ENCODE measurements around the gene DST.

DST gene

GRCh38 chr6:56690519-56691285 is 48.0 kb upstream of the DST start:
- Histone ChIP-seq H3K27ac (replicated peaks) (no peak overlapping the region), H3K4me3 (replicated peaks; ENCODE audit: insufficient read depth, low read length) (no peak overlapping the region), H3K27me3 (ENCODE audit: insufficient read depth, poor library complexity, severe bottlenecking) (no peaks in the 10 kb centered on the region)
- TF ChIP-seq REST (IDR thresholded peaks at IDR 0.05; ENCODE audit: insufficient replicate concordance, low read depth) (no peak), GABPA (IDR thresholded peaks at IDR 0.05; ENCODE audit: low read depth) (no peak), SPI1 (IDR thresholded peaks at IDR 0.05; ENCODE audit: borderline replicate concordance, low read depth) (no peak), CTCF (IDR thresholded peaks at IDR 0.05; ENCODE audit: insufficient read depth, low read length) (no peak), POLR2AphosphoS5 (IDR thresholded peaks at IDR 0.05; ENCODE audit: low read depth) (no peak)
- DNase-seq (ENCODE audit: low read depth in 1 of 2, low spot score in 1 of 2) = no peak

DNA sequence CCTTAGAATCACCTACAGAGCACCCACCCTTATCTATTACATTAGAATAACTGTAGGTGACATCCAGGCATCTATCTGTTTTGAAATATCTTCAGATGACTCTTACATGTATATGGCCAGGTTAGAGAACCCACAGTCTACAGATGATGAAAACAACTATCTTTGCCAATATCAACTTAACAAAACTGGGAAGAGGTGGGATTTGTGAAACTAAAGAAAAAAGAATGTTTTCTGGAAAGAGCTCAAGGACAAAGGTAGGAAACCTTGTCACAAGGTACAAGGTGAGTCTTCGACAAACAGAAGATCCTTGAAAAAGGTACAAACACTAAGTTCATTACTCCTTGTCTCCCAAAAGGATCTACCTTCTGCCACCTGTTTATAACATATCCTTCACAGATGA is 47.0 kb upstream of the DST start:
- TF ChIP-seq SPI1 (IDR thresholded peaks at IDR 0.05; ENCODE audit: borderline replicate concordance, low read depth) (no peak), REST (IDR thresholded peaks at IDR 0.05; ENCODE audit: insufficient replicate concordance, low read depth) (no peak), CTCF (IDR thresholded peaks at IDR 0.05; ENCODE audit: insufficient read depth, low read length) (no peak), POLR2AphosphoS5 (IDR thresholded peaks at IDR 0.05; ENCODE audit: low read depth) (no peak), GABPA (IDR thresholded peaks at IDR 0.05; ENCODE audit: low read depth) (no peak)
- DNase-seq (ENCODE audit: low read depth in 1 of 2, low spot score in 1 of 2) = no peak
- Histone ChIP-seq H3K4me3 (replicated peaks; ENCODE audit: insufficient read depth, low read length) (no peak overlapping the region), H3K27me3 (ENCODE audit: insufficient read depth, poor library complexity, severe bottlenecking) (no peaks in the 10 kb centered on the region), H3K27ac (replicated peaks) (no peak overlapping the region)

GRCh38 chr6:56689114-56689513 is 46.4 kb upstream of the DST start:
- no peak overlapping the region for H3K4me3 ChIP-seq (replicated peaks; ENCODE audit: insufficient read depth, low read length)
- DNase-seq (ENCODE audit: low read depth in 1 of 2, low spot score in 1 of 2) = no peak
- TF ChIP-seq GABPA (IDR thresholded peaks at IDR 0.05; ENCODE audit: low read depth) (no peak), CTCF (IDR thresholded peaks at IDR 0.05; ENCODE audit: insufficient read depth, low read length) (no peak), SPI1 (IDR thresholded peaks at IDR 0.05; ENCODE audit: borderline replicate concordance, low read depth) (no peak), POLR2AphosphoS5 (IDR thresholded peaks at IDR 0.05; ENCODE audit: low read depth) (no peak), REST (IDR thresholded peaks at IDR 0.05; ENCODE audit: insufficient replicate concordance, low read depth) (no peak)
- no peak overlapping the region for H3K27ac ChIP-seq (replicated peaks)
- no peaks in the 10 kb centered on the region for H3K27me3 ChIP-seq (ENCODE audit: insufficient read depth, poor library complexity, severe bottlenecking)
